ENCODE results near the gene C2CD4D. TPM values are rescaled to one million over a fixed set of nuclear protein-coding genes. Genes with fewer than 3 reads are reported as not detected.

Gene C2CD4D
- total RNA-seq, 1 donor from 2014 or later, result not detected

GRCh38 chr1:151833172-151833900 is 6.3 kb downstream of the C2CD4D start:
- no peak for DNase-seq

GRCh38 chr1:151832318-151832980 is 7.2 kb downstream of the C2CD4D start:
- peak; percentile 68 for DNase-seq

GRCh38 chr1:151831605-151832004 is 8.0 kb downstream of the C2CD4D start, which contains the start of gene RORC:
TSS of gene RORC (minus strand) at chr1:151831802. CDS start at chr1:151831764, 38 bp downstream.
- no peak for DNase-seq

- no peak for DNase-seq
These were observed 8.4 kb downstream of the C2CD4D start for GRCh38 chr1:151831256-151831591.

- DNase-seq, result no peak
These were observed 9.6 kb downstream of the C2CD4D start for GRCh38 chr1:151830055-151830454.

GRCh38 chr1:151829352-151830046 is 10.1 kb downstream of the C2CD4D start:
- no peak for DNase-seq

GRCh38 chr1:151828921-151829320 is 10.7 kb downstream of the C2CD4D start:
- peak; percentile 57 for DNase-seq

GRCh38 chr1:151827853-151828252 is 11.8 kb downstream of the C2CD4D start:
- no peak for DNase-seq

GRCh38 chr1:151825751-151826660 is 13.6 kb downstream of the C2CD4D start:
- DNase-seq, result peak; percentile 32

- DNase-seq, result peak; percentile 67
These were observed 14.4 kb downstream of the C2CD4D start for GRCh38 chr1:151825204-151825603.

- DNase-seq, result no peak
These were observed 16.4 kb downstream of the C2CD4D start for GRCh38 chr1:151823175-151823574.

GRCh38 chr1:151822404-151822803 is 17.2 kb downstream of the C2CD4D start:
- no peak for DNase-seq

- no peak for DNase-seq
These were observed 18.7 kb downstream of the C2CD4D start for GRCh38 chr1:151820940-151821339.

- DNase-seq, result no peak
These were observed 19.5 kb downstream of the C2CD4D start for GRCh38 chr1:151819976-151820623.

GRCh38 chr1:151819227-151819835 is 20.3 kb downstream of the C2CD4D start:
- no peak for DNase-seq

- DNase-seq, result peak; percentile 82
These were observed 22.3 kb downstream of the C2CD4D start for GRCh38 chr1:151817353-151817730.

GRCh38 chr1:151816548-151817352 is 22.9 kb downstream of the C2CD4D start:
- no peak for DNase-seq

GRCh38 chr1:151815716-151816327 is 23.8 kb downstream of the C2CD4D start:
- no peak for DNase-seq

GRCh38 chr1:151814971-151815545 is 24.6 kb downstream of the C2CD4D start:
- no peak for DNase-seq
